Activated naive CD8-positive, alpha-beta T cell treated with anti-CD3 and anti-CD28 coated beads, Interleukin-2, amount 50 U/mL, for 24 hours (primary cell): ENCODE measurements around the gene HMOX2.

ENCODE experiments used
- ATAC-seq: fragments of 150-1000 bp; cut with Tn5 transposase; one replicate; pipeline ENCODE4 v1.10.0; 2021
- DNase-seq: peaks from one replicate; pipeline ENCODE4 v3.0.0; 2021
- H3K27ac Mint-ChIP-seq: one replicate; pipeline ENCODE4 v1.8.0; 2021; ENCODE audit warnings: mild to moderate bottlenecking, mixed read lengths
- H3K27me3 Mint-ChIP-seq: one replicate; pipeline ENCODE4 v1.8.0; 2021; ENCODE audit warnings: mixed read lengths
- H3K36me3 Mint-ChIP-seq: one replicate; pipeline ENCODE4 v1.8.0; 2021; ENCODE audit warnings: low read depth, mixed read lengths
- H3K4me1 Mint-ChIP-seq: one replicate; pipeline ENCODE4 v1.8.0; 2021; ENCODE audit warnings: mixed read lengths
- H3K4me3 Mint-ChIP-seq: one replicate; pipeline ENCODE4 v1.8.0; 2021; ENCODE audit warnings: mild to moderate bottlenecking, moderate library complexity, mixed read lengths
- H3K9me3 Mint-ChIP-seq: one replicate; pipeline ENCODE4 v1.8.0; 2021; ENCODE audit warnings: mixed read lengths

Gene HMOX2

DNA sequence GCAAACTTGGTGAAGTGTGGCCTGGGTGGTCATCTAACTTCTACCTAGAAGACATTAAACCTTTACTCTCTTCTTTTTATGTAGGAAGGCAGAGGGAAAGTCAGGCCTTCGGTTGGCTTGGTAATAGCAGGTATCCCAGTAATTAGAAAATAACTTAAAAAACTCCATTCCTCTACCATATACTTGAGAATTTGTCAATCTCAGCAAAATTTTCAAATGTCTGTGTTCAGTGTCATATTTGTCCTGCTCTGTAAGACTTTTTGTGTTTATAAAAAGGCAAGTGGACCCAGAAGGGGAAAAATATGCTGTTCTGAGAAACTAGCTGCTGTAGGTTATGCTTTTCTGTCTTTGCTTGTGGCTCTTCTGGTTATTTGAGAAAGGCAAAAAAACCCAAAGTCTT lies 5.8 kb downstream of the HMOX2 start:
- ATAC-seq, result no peak
- DNase-seq, result no peak
- H3K36me3 Mint-ChIP-seq, result peaks cover 30% of the 10 kb centered on the region
- H3K9me3 Mint-ChIP-seq, result no peaks in the 10 kb centered on the region
- no peak overlapping the region for H3K4me3 Mint-ChIP-seq
- H3K4me1 Mint-ChIP-seq, result peaks cover 51% of the 10 kb centered on the region
- no peaks in the 10 kb centered on the region for H3K27me3 Mint-ChIP-seq
- peak overlapping the region; percentile 24 for H3K27ac Mint-ChIP-seq

DNA sequence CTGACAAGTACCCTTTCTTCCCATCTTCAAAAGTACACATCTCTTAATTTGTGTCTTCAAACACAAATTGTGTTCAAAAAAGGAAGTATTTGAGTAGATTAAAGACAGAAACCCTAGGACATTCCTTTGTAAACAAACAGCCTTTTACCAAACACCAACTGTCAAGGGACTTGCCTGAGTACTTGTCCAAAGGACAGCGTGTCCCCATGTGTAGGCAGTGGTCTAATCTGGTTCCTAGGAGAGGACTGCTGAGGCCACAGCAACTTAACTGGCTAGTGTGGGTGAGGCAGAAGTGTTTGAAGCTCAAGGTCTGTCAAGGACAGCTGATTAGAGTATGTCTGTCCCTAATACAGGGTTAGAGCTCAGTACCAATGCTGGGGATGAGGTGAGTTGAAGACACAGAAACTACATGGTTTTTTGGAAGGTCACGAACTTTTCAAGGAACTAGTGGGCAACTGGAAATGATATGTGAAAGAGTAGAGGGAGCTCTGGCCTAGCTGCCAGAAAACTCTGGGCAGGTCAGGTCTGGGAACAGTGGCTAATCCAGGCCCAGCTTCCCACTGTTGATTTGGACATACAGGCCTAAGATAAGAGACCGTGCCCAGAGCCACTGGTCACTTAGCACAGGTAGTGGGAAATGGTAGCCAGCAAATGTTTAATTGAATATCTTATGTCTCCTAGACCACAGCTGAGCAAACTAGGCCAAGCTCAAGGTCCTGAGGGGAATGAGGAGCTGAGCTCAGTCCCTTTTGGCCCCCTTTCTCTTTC lies 10.1 kb downstream of the HMOX2 start:
- Mint-ChIP-seq H3K4me1 (peaks cover 68% of the 10 kb centered on the region), H3K27me3 (no peaks in the 10 kb centered on the region), H3K36me3 (peaks cover 34% of the 10 kb centered on the region), H3K4me3 (no peak overlapping the region), H3K9me3 (no peaks in the 10 kb centered on the region), H3K27ac (peak overlapping the region; percentile 59)
- no peak for DNase-seq
- no peak for ATAC-seq

DNA sequence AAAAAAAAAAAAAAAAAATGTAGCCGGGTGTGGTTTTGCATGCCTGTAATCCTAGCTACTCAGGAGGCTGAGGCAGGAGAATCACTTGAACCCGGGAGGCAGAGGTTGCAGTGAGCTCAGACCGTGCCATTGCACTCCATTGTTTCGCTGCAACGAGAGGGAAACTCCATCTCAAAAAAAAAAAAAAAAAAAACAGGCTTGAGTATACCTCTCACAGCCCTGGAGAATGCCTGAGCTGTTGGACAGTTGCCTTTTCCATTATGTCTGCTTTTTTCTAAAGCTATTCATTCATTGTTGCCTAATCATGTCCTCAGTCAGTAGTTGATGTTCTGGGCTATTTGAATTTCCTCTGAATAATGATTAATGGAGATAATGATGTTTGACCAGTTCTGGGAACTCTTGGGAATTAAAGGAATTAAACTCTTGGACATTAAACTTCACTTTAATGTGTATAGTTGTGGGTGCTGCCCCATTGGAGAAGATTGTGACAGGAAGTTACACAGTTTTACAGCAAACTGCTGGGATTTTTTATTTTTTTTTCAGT lies 11.8 kb downstream of the HMOX2 start:
- DNase-seq (no peak), ATAC-seq (no peak)
- H3K4me1 Mint-ChIP-seq, result peaks cover 58% of the 10 kb centered on the region
- H3K27ac Mint-ChIP-seq, result peak overlapping the region; percentile 81
- no peaks in the 10 kb centered on the region for H3K9me3 Mint-ChIP-seq
- H3K4me3 Mint-ChIP-seq, result no peak overlapping the region
- H3K36me3 Mint-ChIP-seq, result peaks cover 31% of the 10 kb centered on the region
- no peaks in the 10 kb centered on the region for H3K27me3 Mint-ChIP-seq

DNA sequence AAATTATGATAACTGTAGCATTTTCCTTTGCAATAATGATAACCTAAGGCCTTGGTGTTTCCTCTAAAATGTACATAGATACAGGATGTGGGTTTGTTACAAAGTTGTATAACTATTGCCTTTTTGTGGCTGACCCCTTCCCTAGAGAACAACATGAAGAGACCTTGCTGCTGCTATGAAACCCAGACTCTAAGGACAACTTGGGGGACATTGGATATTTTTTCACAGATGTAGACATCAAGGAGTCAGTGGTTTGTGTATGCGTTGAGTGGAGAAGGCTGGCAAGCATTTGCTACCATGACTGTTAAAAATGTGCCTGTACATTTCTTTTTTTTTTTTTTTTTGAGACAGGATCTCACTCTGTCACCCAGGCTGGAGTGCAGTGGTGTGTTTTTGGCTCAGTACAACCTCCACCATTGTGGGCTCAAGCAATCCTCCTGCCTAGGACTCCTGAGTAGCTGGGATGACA lies 12.3 kb downstream of the HMOX2 start:
- H3K36me3 Mint-ChIP-seq, result peaks cover 31% of the 10 kb centered on the region
- no peak overlapping the region for H3K4me3 Mint-ChIP-seq
- no peaks in the 10 kb centered on the region for H3K9me3 Mint-ChIP-seq
- DNase-seq (no peak), ATAC-seq (peak; percentile 67)
- peaks cover 63% of the 10 kb centered on the region for H3K4me1 Mint-ChIP-seq
- H3K27me3 Mint-ChIP-seq, result no peaks in the 10 kb centered on the region
- peak overlapping the region; percentile 81 for H3K27ac Mint-ChIP-seq

DNA sequence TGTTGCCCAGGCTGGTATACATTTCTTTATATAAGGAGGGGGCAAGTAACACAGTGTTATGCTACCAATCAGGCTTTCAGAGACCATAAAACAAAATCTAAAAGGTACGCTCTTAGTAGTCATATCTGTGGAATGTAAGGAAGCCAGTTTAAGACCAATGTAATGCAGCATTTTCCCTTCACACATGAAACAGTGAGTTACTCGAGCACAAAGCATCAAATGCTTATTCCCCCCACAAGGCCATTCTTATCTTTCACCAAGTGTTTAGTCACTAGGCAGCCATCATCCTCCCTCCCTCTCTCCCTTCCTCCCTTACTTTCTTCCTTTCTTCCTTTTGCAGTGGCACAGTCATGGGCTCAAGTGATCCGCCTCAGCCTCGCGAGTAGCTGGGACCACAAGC lies 12.8 kb downstream of the HMOX2 start:
- H3K27me3 Mint-ChIP-seq, result no peaks in the 10 kb centered on the region
- H3K4me1 Mint-ChIP-seq, result peaks cover 64% of the 10 kb centered on the region
- peak overlapping the region; percentile 81 for H3K27ac Mint-ChIP-seq
- no peak overlapping the region for H3K4me3 Mint-ChIP-seq
- ATAC-seq (no peak), DNase-seq (no peak)
- peaks cover 31% of the 10 kb centered on the region for H3K36me3 Mint-ChIP-seq
- H3K9me3 Mint-ChIP-seq, result no peaks in the 10 kb centered on the region

DNA sequence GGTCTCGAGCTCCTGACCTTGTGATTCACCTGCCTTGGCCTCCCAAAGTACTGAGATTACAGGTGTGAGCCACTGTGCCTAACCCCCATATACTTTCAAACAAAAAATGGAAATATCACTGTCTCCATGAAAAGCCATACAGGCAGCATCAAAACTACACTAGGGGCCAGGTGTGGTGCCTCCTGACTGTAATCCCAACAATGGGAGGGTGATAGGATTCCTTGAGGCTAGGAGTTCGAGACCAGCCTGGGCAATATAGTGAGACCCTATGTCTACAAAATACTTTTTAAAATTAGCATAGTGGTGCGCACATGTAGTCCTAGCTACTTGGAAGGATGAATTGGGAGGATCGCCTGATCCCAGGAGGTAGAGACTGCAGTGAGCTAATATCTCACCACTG lies 15.7 kb downstream of the HMOX2 start:
- DNase-seq (no peak), ATAC-seq (no peak)
- Mint-ChIP-seq H3K36me3 (peaks cover 18% of the 10 kb centered on the region), H3K27me3 (no peaks in the 10 kb centered on the region), H3K4me3 (no peak overlapping the region), H3K27ac (no peak overlapping the region), H3K4me1 (peaks cover 73% of the 10 kb centered on the region), H3K9me3 (no peaks in the 10 kb centered on the region)

DNA sequence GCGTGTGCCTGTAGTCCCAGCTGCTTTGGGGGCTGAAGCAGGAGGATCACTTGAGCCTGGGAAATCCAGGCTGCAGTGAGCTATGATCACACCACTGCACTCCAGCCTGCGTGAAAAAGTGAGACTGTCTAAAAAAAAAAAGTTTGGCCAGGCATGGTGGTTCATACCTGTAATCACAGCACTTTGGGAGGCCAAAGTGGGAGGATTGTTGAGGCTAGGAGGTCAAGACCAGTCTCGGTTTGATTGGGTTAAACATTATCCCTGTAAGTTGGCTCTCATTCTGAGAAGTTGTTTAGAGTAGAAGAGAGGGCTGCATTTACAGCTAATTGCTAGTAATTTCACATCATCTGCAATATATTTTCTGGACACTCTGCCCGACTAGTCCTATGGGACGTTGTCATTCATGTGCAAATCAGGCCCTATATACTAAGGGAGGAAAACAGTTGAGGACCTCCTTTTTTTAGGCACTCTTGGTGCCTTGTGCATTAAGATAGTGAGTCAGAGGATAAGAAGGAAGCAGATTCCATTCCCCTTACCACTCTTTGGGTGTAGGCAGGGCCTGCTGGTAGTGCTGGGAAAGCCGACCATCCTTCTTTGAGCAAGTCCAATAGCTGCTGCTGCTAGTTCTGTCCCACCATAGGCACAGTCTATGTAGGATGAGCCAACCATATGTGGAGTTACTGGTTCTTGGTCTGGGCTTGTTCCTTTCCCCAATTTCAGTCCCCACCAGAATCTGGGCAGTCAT lies 18.7 kb downstream of the HMOX2 start:
- Mint-ChIP-seq H3K4me1 (peaks cover 74% of the 10 kb centered on the region), H3K4me3 (no peak overlapping the region), H3K27ac (peak overlapping the region; percentile 35), H3K36me3 (peaks cover 9% of the 10 kb centered on the region), H3K9me3 (no peaks in the 10 kb centered on the region), H3K27me3 (no peaks in the 10 kb centered on the region)
- DNase-seq, result no peak
- no peak for ATAC-seq

DNA sequence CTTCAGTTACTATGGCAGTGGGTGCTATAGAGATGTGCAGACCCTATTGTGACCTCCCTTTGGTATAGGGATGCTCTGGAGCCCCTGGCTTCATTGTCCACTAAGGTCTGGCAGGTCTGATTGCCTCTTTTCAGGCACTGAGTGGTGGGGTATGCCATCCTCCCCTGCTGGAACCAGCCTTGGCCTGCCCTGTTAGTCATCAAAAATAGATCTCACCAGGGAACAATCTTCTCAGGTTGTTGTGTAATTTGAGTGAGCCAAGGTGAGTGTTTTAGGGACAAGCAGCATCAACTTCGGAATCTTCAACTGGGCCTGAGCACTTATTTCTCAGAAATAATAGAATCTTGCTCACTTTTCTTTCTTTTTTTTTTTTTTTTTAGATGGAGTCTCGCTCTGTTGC lies 19.6 kb downstream of the HMOX2 start:
- no peak overlapping the region for H3K27ac Mint-ChIP-seq
- no peaks in the 10 kb centered on the region for H3K27me3 Mint-ChIP-seq
- H3K4me1 Mint-ChIP-seq, result peaks cover 74% of the 10 kb centered on the region
- DNase-seq, result no peak
- no peak overlapping the region for H3K4me3 Mint-ChIP-seq
- no peak for ATAC-seq
- peaks cover 9% of the 10 kb centered on the region for H3K36me3 Mint-ChIP-seq
- no peaks in the 10 kb centered on the region for H3K9me3 Mint-ChIP-seq

DNA sequence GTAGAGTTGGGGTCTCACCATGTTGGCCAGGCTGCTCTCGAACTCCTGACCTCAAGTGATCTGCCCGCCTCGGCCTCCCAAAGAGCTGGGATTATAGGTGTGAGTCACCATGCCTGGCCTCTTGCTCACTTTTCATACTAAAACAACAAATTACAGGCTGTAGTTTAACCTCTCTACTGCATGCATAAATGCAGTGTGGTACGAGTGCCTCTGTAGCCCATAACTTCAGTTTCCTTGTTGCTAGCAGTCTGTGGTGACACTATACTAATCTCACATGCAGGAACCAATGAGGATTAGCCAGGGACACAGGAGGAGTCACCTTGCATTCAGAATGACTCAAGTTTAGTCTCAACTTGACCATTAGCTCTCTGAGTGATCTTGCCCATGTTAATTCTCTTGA lies 20.1 kb downstream of the HMOX2 start:
- Mint-ChIP-seq H3K27ac (no peak overlapping the region), H3K36me3 (peaks cover 9% of the 10 kb centered on the region)
- no peak for DNase-seq

DNA sequence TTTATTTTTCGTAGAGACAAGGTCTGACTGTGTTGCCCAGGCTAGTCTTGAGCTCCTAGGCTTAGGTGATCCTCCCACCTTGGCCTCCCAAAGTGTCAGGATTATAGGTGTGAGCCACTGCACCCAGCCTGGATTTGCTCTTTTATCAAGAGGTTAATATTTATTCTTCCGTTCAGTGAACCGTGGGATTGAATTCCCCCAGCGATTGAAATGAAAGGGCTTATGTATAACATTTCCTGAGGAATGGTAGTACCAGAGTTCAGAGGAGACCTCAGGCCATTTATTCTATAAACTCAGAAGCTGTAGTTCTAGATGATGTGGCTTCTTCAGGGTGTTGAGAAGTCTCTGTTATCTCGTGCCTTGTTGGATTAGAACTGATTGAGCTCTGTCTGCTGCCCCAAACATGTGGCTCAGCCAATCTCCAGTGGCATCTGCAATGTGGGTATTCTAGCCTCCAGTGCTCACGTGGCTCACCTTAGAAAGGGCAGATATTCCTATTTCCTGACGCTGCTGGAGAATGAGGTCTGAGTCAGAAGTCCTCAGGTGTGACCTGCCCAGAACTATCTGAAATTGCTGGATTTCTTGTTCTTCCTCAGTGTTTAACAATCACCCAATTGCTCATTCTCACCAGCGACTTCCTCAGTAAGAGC lies 22.5 kb downstream of the HMOX2 start:
- DNase-seq (no peak), ATAC-seq (no peak)
- Mint-ChIP-seq H3K9me3 (no peaks in the 10 kb centered on the region), H3K27ac (peak overlapping the region; percentile 12), H3K36me3 (peaks cover 11% of the 10 kb centered on the region), H3K4me1 (peaks cover 84% of the 10 kb centered on the region), H3K4me3 (no peak overlapping the region), H3K27me3 (no peaks in the 10 kb centered on the region)

More for the DNA sequence above, 20.1 kb downstream of the HMOX2 start:
- H3K4me3 Mint-ChIP-seq, result no peak overlapping the region
- H3K27me3 Mint-ChIP-seq, result no peaks in the 10 kb centered on the region
- H3K9me3 Mint-ChIP-seq, result no peaks in the 10 kb centered on the region
- peaks cover 75% of the 10 kb centered on the region for H3K4me1 Mint-ChIP-seq
- peak; percentile 47 for ATAC-seq

DNA sequence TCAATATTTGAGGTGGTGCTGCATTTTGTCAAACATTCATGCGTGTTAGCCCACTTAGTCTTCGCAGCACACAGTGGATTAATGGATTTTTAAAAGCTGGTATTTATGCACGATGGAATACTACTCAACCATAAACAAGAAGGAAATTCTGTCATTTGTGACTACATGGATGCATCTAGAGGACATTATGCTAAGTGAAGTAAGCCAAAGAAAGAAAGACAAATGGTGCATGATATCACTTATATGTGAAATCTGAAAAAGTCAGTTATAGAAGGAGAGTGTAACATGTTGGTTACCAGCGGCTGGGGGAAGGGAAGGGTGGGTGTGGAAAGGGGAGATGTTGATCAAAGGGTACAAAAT lies 23.0 kb downstream of the HMOX2 start:
- Mint-ChIP-seq H3K9me3 (no peaks in the 10 kb centered on the region), H3K27ac (peak overlapping the region; percentile 12), H3K36me3 (peaks cover 11% of the 10 kb centered on the region), H3K27me3 (no peaks in the 10 kb centered on the region), H3K4me3 (no peak overlapping the region), H3K4me1 (peaks cover 87% of the 10 kb centered on the region)
- ATAC-seq, result no peak
- DNase-seq, result no peak

DNA sequence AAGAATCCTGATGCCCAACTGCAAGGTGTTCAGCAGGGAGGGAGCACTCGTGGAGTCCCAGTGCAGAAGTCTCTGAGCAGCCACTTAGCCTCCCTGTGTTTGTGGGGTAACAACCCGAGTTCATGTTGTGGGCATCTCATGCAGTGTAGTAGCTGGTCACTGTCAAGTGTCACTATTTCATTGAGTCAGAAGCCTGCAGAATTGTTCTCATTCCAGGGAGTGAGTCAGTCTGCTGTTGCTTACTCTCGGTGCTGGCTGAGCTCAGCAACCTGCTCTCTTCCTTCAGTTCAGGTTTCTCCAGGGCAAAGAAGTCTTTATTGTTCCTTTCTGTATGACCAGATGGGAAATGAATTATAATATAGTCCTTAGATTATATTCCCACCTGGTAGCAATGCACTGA lies 24.1 kb downstream of the HMOX2 start:
- H3K27ac Mint-ChIP-seq, result no peak overlapping the region
- DNase-seq (no peak), ATAC-seq (peak; percentile 82)
- H3K4me3 Mint-ChIP-seq, result no peak overlapping the region
- H3K4me1 Mint-ChIP-seq, result peaks cover 86% of the 10 kb centered on the region
- peaks cover 11% of the 10 kb centered on the region for H3K36me3 Mint-ChIP-seq
- H3K9me3 Mint-ChIP-seq, result no peaks in the 10 kb centered on the region
- H3K27me3 Mint-ChIP-seq, result no peaks in the 10 kb centered on the region

DNA sequence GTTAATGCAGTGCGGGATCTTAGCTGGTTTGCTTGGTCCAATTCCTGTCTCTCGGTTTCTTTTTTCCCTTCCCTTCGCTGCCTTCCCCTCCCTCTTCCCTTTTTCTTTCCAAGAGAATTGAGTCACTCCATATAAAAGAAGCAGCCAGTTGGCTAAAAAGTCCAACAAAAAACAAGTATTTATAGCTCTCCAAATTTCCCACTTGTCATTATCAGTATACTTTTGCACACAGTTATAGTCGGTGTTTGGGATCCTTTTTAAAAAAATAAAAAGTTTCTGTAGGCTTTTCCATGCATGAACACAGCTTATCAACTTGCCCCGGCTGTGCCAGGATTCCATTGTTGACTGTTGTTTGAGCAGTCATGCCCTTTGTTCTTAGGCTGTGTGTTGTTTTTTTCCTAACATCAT lies 24.9 kb downstream of the HMOX2 start:
- Mint-ChIP-seq H3K4me1 (peaks cover 87% of the 10 kb centered on the region), H3K27ac (no peak overlapping the region), H3K36me3 (peaks cover 6% of the 10 kb centered on the region), H3K27me3 (no peaks in the 10 kb centered on the region), H3K4me3 (no peak overlapping the region), H3K9me3 (no peaks in the 10 kb centered on the region)
- DNase-seq (no peak), ATAC-seq (no peak)

DNA sequence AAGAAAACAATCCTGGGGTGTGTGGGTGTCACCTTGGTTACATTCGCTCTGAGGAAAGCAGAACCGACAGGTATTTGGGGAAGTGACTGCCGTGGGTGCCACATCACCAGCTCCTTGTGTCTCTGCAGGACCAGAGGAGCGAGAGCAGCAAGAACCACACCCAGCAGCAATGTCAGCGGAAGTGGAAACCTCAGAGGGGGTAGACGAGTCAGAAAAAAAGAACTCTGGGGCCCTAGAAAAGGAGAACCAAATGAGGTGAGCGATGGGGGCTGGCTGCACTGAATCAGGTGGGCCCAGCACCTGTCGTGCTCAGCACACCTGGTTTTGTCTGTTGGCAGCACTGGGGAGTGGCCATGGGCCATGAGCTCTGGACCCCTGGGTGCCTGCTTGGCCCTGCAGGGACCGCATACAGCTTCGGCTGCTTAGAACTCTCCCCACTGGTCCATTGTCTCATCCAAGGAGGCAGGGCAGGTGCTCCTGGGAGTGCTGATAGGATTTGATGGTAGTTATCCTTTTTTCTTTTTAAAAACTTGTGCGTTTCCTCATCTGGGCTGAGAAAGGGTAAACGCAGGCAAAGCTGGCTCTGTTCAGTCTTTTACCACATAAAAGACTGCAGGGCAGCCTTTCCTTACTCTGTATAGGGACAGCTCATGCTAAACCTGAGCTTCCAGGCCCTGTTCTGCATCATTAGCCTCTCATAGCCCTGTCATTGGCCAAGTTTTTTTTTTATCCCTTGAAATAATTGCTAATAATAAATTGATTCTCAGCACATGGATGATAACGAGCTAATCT lies 29.4 kb downstream of the HMOX2 start:
- peak overlapping the region; percentile 46 for H3K4me3 Mint-ChIP-seq
- no peaks in the 10 kb centered on the region for H3K9me3 Mint-ChIP-seq
- H3K4me1 Mint-ChIP-seq, result peaks cover 50% of the 10 kb centered on the region
- peaks cover 13% of the 10 kb centered on the region for H3K36me3 Mint-ChIP-seq
- ATAC-seq, result peak; percentile 87
- peak overlapping the region; percentile 80 for H3K27ac Mint-ChIP-seq
- DNase-seq, result peak; percentile 65
- no peaks in the 10 kb centered on the region for H3K27me3 Mint-ChIP-seq
